Thyroid gland (tissue), 4 donors: ENCODE data around the gene DMXL1. TPM values are rescaled to one million over a fixed set of nuclear protein-coding genes. Genes with fewer than 3 reads are reported as not detected.

Experiments
- DNase-seq, 2 donors: peaks; one replicate each; pipeline ENCODE4 v3.0.0-alpha.2; 2019
- H3K27ac ChIP-seq, 3 donors: fragments of 200-600 bp; sonication (generic); 1 replicate in 2 of 3; 2 replicates in 1 of 3; pipeline ENCODE4 v1.5.1; 2016 to 2019; ENCODE audit warnings: mild to moderate bottlenecking in 1 of 3, moderate library complexity in 1 of 3
- H3K27me3 ChIP-seq: fragments of 200-600 bp; sonication (generic); one replicate; pipeline ENCODE4 v1.5.1; 2019
- H3K36me3 ChIP-seq, 2 donors: fragments of 200-600 bp; sonication (generic); one replicate each; pipeline ENCODE4 v1.5.1; 2016 to 2019
- H3K4me1 ChIP-seq, 2 donors: fragments of 200-600 bp; sonication (generic); one replicate each; pipeline ENCODE4 v1.5.1; 2017 to 2019
- H3K4me3 ChIP-seq, 3 donors: fragments of 200-600 bp; sonication (generic); replicated peaks in 1 of 3; 1 replicate in 2 of 3; 2 replicates in 1 of 3; pipeline ENCODE4 v1.5.1; 2016; ENCODE audit warnings: mild to moderate bottlenecking in 1 of 3
- H3K9me3 ChIP-seq: fragments of 200-600 bp; sonication (generic); one replicate; pipeline ENCODE4 v1.5.1; 2017
- CTCF ChIP-seq, 6 experiments: fragments of 200-600 bp in 3 of 6; fragments of 450-650 bp in 3 of 6; sonication (generic) in 3 of 6; IDR thresholded peaks; one replicate each; pipeline ENCODE4 v1.5.1; 2016 to 2019; ENCODE audit warnings: antibody characterized with exemption in 6 of 6, mild to moderate bottlenecking in 2 of 6, inconsistent platforms in 1 of 6, moderate library complexity in 1 of 6
- POLR2A ChIP-seq, 2 donors: fragments of 450-650 bp; IDR thresholded peaks; one replicate each; pipeline ENCODE4 v1.6.1; 2017; ENCODE audit warnings: antibody characterized with exemption in 2 of 2, mild to moderate bottlenecking in 2 of 2, moderate library complexity in 1 of 2
- WGBS, 2 donors: methylation state at CpG; one replicate each; pipeline ENCODE4 v1.1.5; 2017; 5-methylcytosine and 5-hydroxymethylcytosine counted together
- intact Hi-C: fragments of 100-400 bp; cut with DNase I; formaldehyde crosslinking; loops from one replicate; pipeline ENCODE4 v1.15.1; 2023
- microRNA-seq: library from miRNA; unstranded; fragments of <30 nt; microRNA quantifications from one replicate; pipeline ENCODE4, GENCODE V29; 2016
- small RNA-seq: library from RNA; depleted of rRNA; stranded (forward); fragments of <200 nt; gene quantifications from one replicate; pipeline ENCODE3, GENCODE V24; 2016
- total RNA-seq, 4 donors: library from RNA; depleted of rRNA; stranded (reverse); fragments of >200 nt; gene quantifications; one replicate each; pipeline ENCODE4 v1.2.3, GENCODE V29; 2016

DMXL1 gene
- total RNA-seq, 4 donors from 2014 or later = 90.8 to 158 (median 95.4) TPM

GRCh38 chr5:119291877-119292276 is 221.0 kb downstream of the DMXL1 start:
- no peak overlapping the region for H3K27ac ChIP-seq
- no peaks in the 10 kb centered on the region for H3K27me3 ChIP-seq
- no peak for DNase-seq
- TF ChIP-seq POLR2A (IDR thresholded peaks at IDR 0.05) = no peak
- TF ChIP-seq CTCF (IDR thresholded peaks at IDR 0.05) = no peak
- intact Hi-C loops = no loop called here
- H3K9me3 ChIP-seq = no peaks in the 10 kb centered on the region
- no peak overlapping the region for H3K4me3 ChIP-seq
- no peaks in the 10 kb centered on the region for H3K36me3 ChIP-seq
- WGBS, 2 donors = 89 to 91% methylated on average over 2 of the region's 3 CpGs
- H3K4me1 ChIP-seq = peaks cover 7 to 26% of the 10 kb centered on the region in 2 donors

GRCh38 chr5:119292701-119293515 is 222.0 kb downstream of the DMXL1 start:
- Histone ChIP-seq H3K9me3 (no peaks in the 10 kb centered on the region), H3K27ac (no peak overlapping the region), H3K36me3 (no peaks in the 10 kb centered on the region), H3K4me3 (no peak overlapping the region), H3K27me3 (no peaks in the 10 kb centered on the region), H3K4me1 (peaks cover 7 to 19% of the 10 kb centered on the region in 2 donors)
- TF ChIP-seq POLR2A (IDR thresholded peaks at IDR 0.05) (no peak), CTCF (IDR thresholded peaks at IDR 0.05) (no peak)
- intact Hi-C loops = no loop called here
- DNase-seq = no peak
- WGBS, 2 donors = 93 to 95% methylated on average over 3 of the region's 3 CpGs

GRCh38 chr5:119293516-119293829 is 222.6 kb downstream of the DMXL1 start:
- WGBS, 2 donors = 94 to 98% methylated on average over 2 of the region's 2 CpGs

More at GRCh38 chr5:119293516-119293829, 222.6 kb downstream of the DMXL1 start:
- H3K27me3 ChIP-seq = no peaks in the 10 kb centered on the region
- H3K27ac ChIP-seq = no peak overlapping the region
- no peaks in the 10 kb centered on the region for H3K9me3 ChIP-seq
- H3K36me3 ChIP-seq = no peaks in the 10 kb centered on the region
- intact Hi-C loops = no loop called here
- peaks cover 7 to 14% of the 10 kb centered on the region in 2 donors for H3K4me1 ChIP-seq
- no peak for TF ChIP-seq CTCF (IDR thresholded peaks at IDR 0.05)
- no peak for TF ChIP-seq POLR2A (IDR thresholded peaks at IDR 0.05)
- no peak overlapping the region for H3K4me3 ChIP-seq
- no peak for DNase-seq

Small RNAs within 50 kb of the gene (microRNA-seq; reads per million reads assigned to microRNA genes)
- not detected for gene MIR5706

Small RNAs within 50 kb of the gene (small RNA-seq; reads per million reads assigned to genes)
- gene LAMTOR3P2 = not detected
- not detected for gene MIR5706
- gene RNU6-701P = not detected

Other genes with a start within 250 kb of the DMXL1 start
- gene DTWD2, start 82.5 kb upstream of the DMXL1 start, total RNA-seq = 10 to 100 TPM; 17.6 to 37.8 (median 28.8) TPM